ENCODE results near the gene NBPF15.
"Not testable (repeated sequence)": the region's sequence is repeated elsewhere in the genome, so short reads cannot be mapped to it uniquely, and the experiment has no call there.

DNA sequence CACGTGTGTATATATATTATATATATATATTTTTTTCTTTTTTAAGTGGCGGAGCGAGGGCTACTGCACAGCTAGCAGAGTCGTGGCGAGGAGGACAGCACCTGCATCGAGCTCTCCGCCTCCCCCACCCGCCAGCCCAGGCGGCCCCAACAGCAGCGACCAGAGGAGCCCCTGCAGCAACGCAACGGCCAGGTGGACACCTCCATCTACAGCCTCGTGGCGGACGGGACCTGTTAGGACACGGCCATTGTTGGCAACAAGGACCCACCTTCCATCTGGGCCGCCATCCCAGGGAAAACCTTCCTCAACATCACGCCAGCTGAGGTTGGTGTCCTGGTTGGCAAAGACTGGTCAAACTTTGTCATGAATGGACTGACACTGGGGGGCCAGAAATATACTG lies 19.1 kb downstream of the NBPF15 start:
- TF ChIP-seq, protein P1, sequence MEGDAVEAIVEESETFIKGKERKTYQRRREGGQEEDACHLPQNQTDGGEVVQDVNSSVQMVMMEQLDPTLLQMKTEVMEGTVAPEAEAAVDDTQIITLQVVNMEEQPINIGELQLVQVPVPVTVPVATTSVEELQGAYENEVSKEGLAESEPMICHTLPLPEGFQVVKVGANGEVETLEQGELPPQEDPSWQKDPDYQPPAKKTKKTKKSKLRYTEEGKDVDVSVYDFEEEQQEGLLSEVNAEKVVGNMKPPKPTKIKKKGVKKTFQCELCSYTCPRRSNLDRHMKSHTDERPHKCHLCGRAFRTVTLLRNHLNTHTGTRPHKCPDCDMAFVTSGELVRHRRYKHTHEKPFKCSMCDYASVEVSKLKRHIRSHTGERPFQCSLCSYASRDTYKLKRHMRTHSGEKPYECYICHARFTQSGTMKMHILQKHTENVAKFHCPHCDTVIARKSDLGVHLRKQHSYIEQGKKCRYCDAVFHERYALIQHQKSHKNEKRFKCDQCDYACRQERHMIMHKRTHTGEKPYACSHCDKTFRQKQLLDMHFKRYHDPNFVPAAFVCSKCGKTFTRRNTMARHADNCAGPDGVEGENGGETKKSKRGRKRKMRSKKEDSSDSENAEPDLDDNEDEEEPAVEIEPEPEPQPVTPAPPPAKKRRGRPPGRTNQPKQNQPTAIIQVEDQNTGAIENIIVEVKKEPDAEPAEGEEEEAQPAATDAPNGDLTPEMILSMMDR (IDR thresholded peaks at IDR 0.05), result not testable (repeated sequence)
- TF ChIP-seq POLR2AphosphoS5 (IDR thresholded peaks at IDR 0.05; ENCODE audit: insufficient read depth in 1 of 2, low read depth in 1 of 2); POLR2A (IDR thresholded peaks at IDR 0.05): not testable (repeated sequence)

Measured in vagina (tissue), 2 donors.